AG04449 (cell line): ENCODE results near the gene ZFHX3.

Experiments used
- CTCF ChIA-PET: fragments of 350-600 bp; formaldehyde crosslinking; extraction: SDS; loops from one replicate; lab custom pipeline; 2021; ENCODE audit warnings: antibody characterized with exemption; lab: Yijun Ruan, JAX
- POLR2A ChIA-PET: fragments of 400-600, 350-600 bp; formaldehyde crosslinking; extraction: SDS; loops from one replicate; lab custom pipeline; 2020; ENCODE audit warnings: antibody characterized with exemption, inconsistent platforms; lab: Yijun Ruan, JAX
- DNase-seq: peaks from one replicate; pipeline ENCODE4 v3.0.0-alpha.2; 2010; ENCODE audit warnings: low read depth, low spot score
- H3K4me3 ChIP-seq: 2 replicates; pipeline ENCODE4 v1.5.1; 2011; ENCODE audit warnings: low read depth, mild to moderate bottlenecking, control low read depth, low read length
- CTCF ChIP-seq: IDR thresholded peaks from one replicate; pipeline ENCODE4 v1.5.1; 2011; ENCODE audit warnings: mild to moderate bottlenecking, moderate library complexity, low read length, control low read depth, inconsistent platforms; ENCODE audit not compliant: insufficient read depth; ENCODE audit errors: missing control alignments

ZFHX3 gene

GRCh38 chr16:73024571-73025105 is 23.3 kb downstream of the ZFHX3 start:
- no peak overlapping the region for H3K4me3 ChIP-seq
- ChIA-PET POLR2A (interaction anchor here (0.7 kb wide), 1 partner anchor 41 kb away, joined by 3 read pairs; no protein-coding TSS in a partner anchor), CTCF (interaction anchor here (0.9 to 2.0 kb wide), 6 partner anchors 8 to 191 kb away, joined by 3 to 7 read pairs (median 4); no protein-coding TSS in a partner anchor)
- no peak for DNase-seq
- TF ChIP-seq CTCF = no peak

GRCh38 chr16:73023752-73024570 is 24.0 kb downstream of the ZFHX3 start:
- DNase-seq = no peak
- ChIA-PET POLR2A (interaction anchor here (0.7 kb wide), 1 partner anchor 41 kb away, joined by 3 read pairs; no protein-coding TSS in a partner anchor), CTCF (interaction anchor here (0.9 to 2.0 kb wide), 4 partner anchors 9 to 191 kb away, joined by 3 to 7 read pairs (median 4); no protein-coding TSS in a partner anchor)
- TF ChIP-seq CTCF = no peak
- no peak overlapping the region for H3K4me3 ChIP-seq

GRCh38 chr16:73023320-73023719 is 24.6 kb downstream of the ZFHX3 start:
- ChIA-PET POLR2A (no interaction called here), CTCF (interaction anchor here (2.0 kb wide), 1 partner anchor 190 kb away, joined by 7 read pairs; no protein-coding TSS in a partner anchor)
- DNase-seq = no peak
- no peak for TF ChIP-seq CTCF
- no peak overlapping the region for H3K4me3 ChIP-seq

- no peak for TF ChIP-seq CTCF
- no peak overlapping the region for H3K4me3 ChIP-seq
- ChIA-PET CTCF (interaction anchor here (0.6 kb wide), 1 partner anchor 378 kb away, joined by 3 read pairs; no protein-coding TSS in a partner anchor), POLR2A (no interaction called here)
- no peak for DNase-seq
These were observed 25.4 kb downstream of the ZFHX3 start for GRCh38 chr16:73022534-73022933.

- ChIA-PET POLR2A (no interaction called here), CTCF (interaction anchor here (0.6 to 1.3 kb wide), 4 partner anchors 16 to 378 kb away, joined by 3 read pairs; no protein-coding TSS in a partner anchor)
- DNase-seq = no peak
- no peak overlapping the region for H3K4me3 ChIP-seq
- no peak for TF ChIP-seq CTCF
These were observed 25.9 kb downstream of the ZFHX3 start for GRCh38 chr16:73021866-73022495.
